NCI-H446 (cell line): ENCODE measurements around the gene PSRC1.

Experiments used
- DNase-seq, 2 experiments: peaks; one replicate each; lab custom pipeline; 2025; lab: John Stamatoyannopoulos, UW

Gene PSRC1

GRCh38 chr1:109247401-109248365 lies 35.3 kb downstream of the PSRC1 start:
- DNase-seq, result no peak

GRCh38 chr1:109246141-109246551 lies 36.8 kb downstream of the PSRC1 start:
- DNase-seq, result no peak

GRCh38 chr1:109243860-109244552 lies 38.9 kb downstream of the PSRC1 start:
- peak; percentile 32 to 88 for DNase-seq

DNA sequence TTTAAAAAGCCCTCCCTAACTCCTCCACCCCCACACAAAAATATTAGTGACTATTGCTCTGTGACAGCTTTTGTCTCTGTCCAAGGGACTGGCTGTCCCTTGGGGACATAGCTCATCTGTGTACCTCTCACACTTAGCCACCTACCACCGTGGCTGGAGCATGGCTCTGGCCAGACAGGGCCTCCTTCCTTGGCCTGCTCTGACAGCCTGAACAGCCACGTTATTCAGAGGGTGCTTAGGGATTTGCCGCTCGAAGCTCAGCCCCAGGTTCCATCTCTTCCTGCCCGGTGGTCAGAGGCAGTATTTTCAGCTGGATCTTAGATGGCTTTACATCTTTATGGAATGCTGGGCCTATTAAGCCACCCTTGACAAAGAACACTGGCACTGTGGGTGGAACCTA lies 39.7 kb downstream of the PSRC1 start:
- DNase-seq, result no peak

GRCh38 chr1:109242387-109242786 lies 40.6 kb downstream of the PSRC1 start:
- DNase-seq, result peak; percentile 60 to 89

GRCh38 chr1:109241841-109242345 lies 41.1 kb downstream of the PSRC1 start:
- peak; percentile 27 to 46 for DNase-seq

DNA sequence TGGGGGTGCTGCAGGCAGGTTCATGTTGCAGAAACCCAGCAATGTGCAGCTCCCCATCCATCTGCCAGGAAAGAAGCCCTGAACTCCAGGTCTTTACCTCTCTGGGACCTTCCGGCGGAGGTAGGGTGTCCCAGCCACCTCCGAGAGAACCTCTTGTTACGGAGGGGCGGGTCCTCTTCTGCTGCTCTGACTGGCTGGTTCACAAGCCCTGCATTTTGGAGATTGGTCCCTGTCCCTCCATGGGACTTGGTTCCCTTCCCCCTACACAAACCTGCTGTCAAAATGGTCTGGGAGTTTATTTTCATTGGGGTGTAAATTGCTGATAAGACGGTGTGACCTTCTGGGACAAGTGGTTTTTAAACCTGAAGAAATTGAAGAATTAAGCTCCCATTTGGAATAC lies 41.6 kb downstream of the PSRC1 start:
- no peak for DNase-seq

DNA sequence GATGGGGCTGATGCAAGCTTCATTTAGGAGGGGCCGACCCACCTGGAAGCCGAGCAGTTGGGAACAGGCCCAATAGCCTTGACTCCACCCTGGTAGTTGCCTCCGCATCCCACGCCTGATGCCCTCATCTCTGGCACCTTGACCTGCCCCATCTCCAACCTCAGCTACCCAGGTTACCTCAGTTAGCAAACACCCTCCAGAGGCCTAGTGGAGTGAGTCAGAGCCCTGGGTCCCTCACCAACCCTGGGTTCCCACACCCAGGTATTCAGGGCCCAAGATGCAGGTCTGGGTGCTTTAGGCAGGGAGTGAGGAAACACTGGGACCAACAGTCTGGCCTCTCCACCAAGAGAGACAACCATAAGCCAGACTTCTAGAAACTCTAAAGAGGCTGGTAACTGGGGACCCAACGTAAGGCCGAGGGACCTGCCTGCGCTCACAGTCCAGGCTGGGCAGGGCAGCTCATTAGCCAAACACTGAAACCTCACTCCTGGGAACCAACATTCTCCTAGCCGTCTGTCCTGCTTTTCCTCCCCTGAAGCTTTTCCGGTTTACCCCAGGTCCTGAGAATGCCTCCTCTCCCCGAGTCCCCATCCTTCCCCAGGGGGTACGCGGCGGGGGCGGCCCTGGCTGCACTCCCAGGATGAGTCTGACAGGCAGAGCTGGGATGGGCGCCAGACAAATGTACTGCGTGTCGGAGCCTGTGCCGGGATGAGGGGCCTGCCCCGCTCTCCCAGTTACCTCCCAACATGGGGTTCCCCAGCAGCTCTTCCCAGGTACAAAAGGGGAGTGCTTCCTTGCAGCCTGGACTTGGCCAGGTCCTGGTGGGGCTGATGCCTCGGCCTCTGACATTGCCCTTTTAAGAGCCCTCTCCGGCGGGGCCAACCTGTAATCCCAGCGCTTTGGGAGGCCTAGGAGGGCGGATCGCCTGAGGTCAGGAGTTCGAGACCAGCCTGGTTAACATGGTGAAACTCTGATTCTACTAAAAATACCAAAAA lies 42.5 kb downstream of the PSRC1 start:
- DNase-seq, result peak; percentile 58 to 89

- DNase-seq, result no peak
Measured at GRCh38 chr1:109239409-109240068, 43.4 kb downstream of the PSRC1 start.

DNA sequence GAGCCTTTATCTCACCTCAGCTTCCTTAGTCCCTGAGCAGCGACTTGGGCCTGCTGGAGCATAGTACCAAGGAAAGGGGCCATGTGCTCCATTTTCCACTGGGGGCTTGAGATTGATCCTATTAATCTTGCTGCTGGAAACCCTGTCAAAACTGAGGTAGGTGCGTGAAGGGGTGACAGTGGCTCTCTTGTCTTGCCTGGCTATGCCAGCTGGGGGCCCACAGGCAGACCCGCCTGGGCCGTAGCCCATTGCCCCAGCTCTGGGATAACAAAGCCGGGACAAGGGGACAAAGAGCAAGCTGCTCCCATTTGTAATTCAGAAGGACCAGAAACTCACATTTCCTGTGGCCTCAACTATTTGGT lies 43.9 kb downstream of the PSRC1 start:
- DNase-seq, result no peak

- DNase-seq, result no peak
Measured at GRCh38 chr1:109238382-109238781, 44.6 kb downstream of the PSRC1 start.

DNA sequence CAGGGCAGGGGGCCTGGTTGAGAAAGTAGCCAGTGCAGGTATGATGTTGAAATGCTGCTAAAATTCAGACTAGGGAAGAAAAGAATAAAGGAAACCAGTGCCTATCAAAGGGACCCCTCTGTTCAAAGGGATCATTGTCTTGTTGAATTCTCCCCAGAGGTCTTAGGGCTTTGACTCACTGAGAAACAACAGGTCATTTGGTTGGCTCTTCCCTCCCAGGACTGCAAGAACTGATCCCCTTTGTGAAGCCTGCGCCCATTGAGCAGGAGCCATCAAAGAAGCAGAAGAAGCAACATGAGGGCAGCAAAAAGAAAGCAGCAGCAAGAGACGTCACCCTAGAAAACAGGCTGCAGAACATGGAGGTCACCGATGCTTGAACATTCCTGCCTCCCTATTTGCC lies 45.4 kb downstream of the PSRC1 start:
- no peak for DNase-seq

GRCh38 chr1:109235137-109235536 lies 47.8 kb downstream of the PSRC1 start:
- no peak for DNase-seq

DNA sequence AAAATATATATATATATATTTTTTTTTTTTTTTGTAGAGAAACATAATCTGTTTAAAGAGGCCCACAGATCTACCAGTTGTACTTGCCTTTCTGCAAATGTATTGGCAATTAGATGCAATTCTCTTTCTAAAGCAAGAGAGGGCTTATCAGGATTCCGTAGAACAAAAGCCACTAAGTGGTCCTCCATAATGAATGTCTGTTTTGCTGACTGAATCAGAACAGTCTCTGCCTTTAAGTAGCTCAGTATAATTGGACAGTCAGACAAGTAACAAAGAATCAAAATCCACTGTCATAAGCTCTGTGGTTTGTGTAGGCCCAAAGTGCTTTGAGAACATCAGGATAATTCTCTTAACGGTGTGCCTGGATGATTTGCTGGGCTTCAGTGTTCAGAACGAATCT lies 51.9 kb downstream of the PSRC1 start:
- DNase-seq, result no peak
